Endothelial cell of umbilical vein (primary cell): ENCODE measurements around the gene VTA1.

ENCODE experiments used
- EZH2 ChIP-seq: IDR thresholded peaks from 2 replicates; pipeline ENCODE4 v1.6.1; 2012; ENCODE audit warnings: borderline replicate concordance, low read depth, mild to moderate bottlenecking, moderate library complexity, low read length, inconsistent platforms; ENCODE audit not compliant: severe bottlenecking
- FOS ChIP-seq: IDR thresholded peaks from 2 replicates; pipeline ENCODE4 v1.6.1; 2011; ENCODE audit warnings: mild to moderate bottlenecking, low read length, moderate library complexity, borderline replicate concordance; ENCODE audit not compliant: insufficient read depth
- JUN ChIP-seq: IDR thresholded peaks from 2 replicates; pipeline ENCODE4 v1.6.1; 2011; ENCODE audit warnings: borderline replicate concordance, low read depth; ENCODE audit not compliant: insufficient read length, insufficient read depth
- MYC ChIP-seq: IDR thresholded peaks from one replicate; pipeline ENCODE4 v1.6.1; 2011; ENCODE audit warnings: mild to moderate bottlenecking, low read depth, low read length
- POLR2A ChIP-seq: IDR thresholded peaks from 2 replicates; pipeline ENCODE4 v1.6.1; 2012; ENCODE audit warnings: low read depth, mild to moderate bottlenecking, control low read depth, low read length
- POLR2AphosphoS5 ChIP-seq: IDR thresholded peaks from 2 replicates; pipeline ENCODE4 v1.6.1; 2012; ENCODE audit warnings: low read depth, mild to moderate bottlenecking, control low read depth, low read length, moderate library complexity; ENCODE audit not compliant: insufficient read depth
- TF ChIP-seq, protein P1 (sequence below): IDR thresholded peaks from 2 replicates; pipeline ENCODE4 v1.6.1; 2011; ENCODE audit not compliant: insufficient read depth, insufficient read length
- TF ChIP-seq, protein P2 (sequence below), 2 donors: IDR thresholded peaks; 1 replicate in 1 of 2; 2 replicates in 1 of 2; pipeline ENCODE4 v1.5.1; 2011; ENCODE audit warnings: low read length in 2 of 2, mild to moderate bottlenecking in 2 of 2, moderate library complexity in 2 of 2, control low read depth in 1 of 2, inconsistent platforms in 1 of 2, low read depth in 1 of 2; ENCODE audit not compliant: insufficient read depth in 1 of 2; ENCODE audit errors: extremely low read depth in 1 of 2

DNA sequence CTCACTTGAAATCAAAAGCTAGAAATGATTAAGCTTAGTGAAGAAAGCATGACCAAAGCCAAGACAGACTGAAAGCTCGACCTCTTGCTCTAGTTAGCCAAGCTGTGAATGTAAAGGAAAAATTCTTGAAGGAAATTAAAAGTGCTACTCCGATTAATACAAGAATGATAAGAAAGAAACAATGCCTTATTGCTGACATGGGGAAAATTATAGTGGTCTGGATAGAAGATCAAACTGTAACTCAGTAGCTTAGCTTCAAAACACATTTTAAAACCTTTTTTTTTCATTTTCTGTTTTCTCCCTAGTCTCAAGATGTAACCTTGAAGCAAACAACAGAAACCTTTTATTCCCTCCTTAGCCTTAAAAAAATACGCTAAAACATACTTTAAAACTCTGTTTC lies 25.7 kb upstream of the VTA1 start:
- TF ChIP-seq, protein P1, sequence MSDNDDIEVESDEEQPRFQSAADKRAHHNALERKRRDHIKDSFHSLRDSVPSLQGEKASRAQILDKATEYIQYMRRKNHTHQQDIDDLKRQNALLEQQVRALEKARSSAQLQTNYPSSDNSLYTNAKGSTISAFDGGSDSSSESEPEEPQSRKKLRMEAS: no peak
- TF ChIP-seq, protein P2, sequence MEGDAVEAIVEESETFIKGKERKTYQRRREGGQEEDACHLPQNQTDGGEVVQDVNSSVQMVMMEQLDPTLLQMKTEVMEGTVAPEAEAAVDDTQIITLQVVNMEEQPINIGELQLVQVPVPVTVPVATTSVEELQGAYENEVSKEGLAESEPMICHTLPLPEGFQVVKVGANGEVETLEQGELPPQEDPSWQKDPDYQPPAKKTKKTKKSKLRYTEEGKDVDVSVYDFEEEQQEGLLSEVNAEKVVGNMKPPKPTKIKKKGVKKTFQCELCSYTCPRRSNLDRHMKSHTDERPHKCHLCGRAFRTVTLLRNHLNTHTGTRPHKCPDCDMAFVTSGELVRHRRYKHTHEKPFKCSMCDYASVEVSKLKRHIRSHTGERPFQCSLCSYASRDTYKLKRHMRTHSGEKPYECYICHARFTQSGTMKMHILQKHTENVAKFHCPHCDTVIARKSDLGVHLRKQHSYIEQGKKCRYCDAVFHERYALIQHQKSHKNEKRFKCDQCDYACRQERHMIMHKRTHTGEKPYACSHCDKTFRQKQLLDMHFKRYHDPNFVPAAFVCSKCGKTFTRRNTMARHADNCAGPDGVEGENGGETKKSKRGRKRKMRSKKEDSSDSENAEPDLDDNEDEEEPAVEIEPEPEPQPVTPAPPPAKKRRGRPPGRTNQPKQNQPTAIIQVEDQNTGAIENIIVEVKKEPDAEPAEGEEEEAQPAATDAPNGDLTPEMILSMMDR (IDR thresholded peaks at IDR 0.05; ENCODE audit: extremely low read depth in 1 of 2, insufficient read depth in 1 of 2, low read depth in 1 of 2, low read length in 2 of 2): no peak
- TF ChIP-seq POLR2AphosphoS5: no peak
- no peak for TF ChIP-seq POLR2A
- no peak for TF ChIP-seq MYC
- no peak for TF ChIP-seq JUN
- TF ChIP-seq EZH2: no peak
- no peak for TF ChIP-seq FOS
